GM23338 (cell line): ENCODE results near the gene CX3CR1. TPM values are rescaled to one million over a fixed set of nuclear protein-coding genes. Genes with fewer than 3 reads are reported as not detected.

ENCODE experiments used
- ATAC-seq: fragments of 200-7000 bp; cut with Tn5 transposase; 3 replicates; pipeline ENCODE4 v1.9.1; 2020
- DNase-seq: peaks from one replicate; pipeline ENCODE4 v3.0.0-alpha.2; 2015; ENCODE audit warnings: low spot score
- H2AFZ ChIP-seq: fragments of 200-600 bp; sonication (generic); 2 replicates; pipeline ENCODE4 v1.8.0; 2016; ENCODE audit warnings: antibody characterized with exemption, mild to moderate bottlenecking, moderate library complexity
- H3F3A ChIP-seq: fragments of 200-600 bp; sonication (generic); replicated peaks from 2 replicates; pipeline ENCODE4 v1.8.0; 2017; ENCODE audit warnings: antibody characterized with exemption, mixed run types, low read depth
- H3K27ac ChIP-seq: fragments of 200-600 bp; sonication (generic); 2 replicates; pipeline ENCODE4 v1.6.1; 2016; ENCODE audit warnings: low read depth
- H3K27me3 ChIP-seq: fragments of 200-600 bp; sonication (generic); 2 replicates; pipeline ENCODE4 v1.8.0; 2016; ENCODE audit warnings: mild to moderate bottlenecking, mixed run types, moderate library complexity; ENCODE audit not compliant: insufficient read depth
- H3K36me3 ChIP-seq: fragments of 200-600 bp; sonication (generic); 2 replicates; pipeline ENCODE4 v1.8.0; 2016; ENCODE audit warnings: mild to moderate bottlenecking; ENCODE audit not compliant: insufficient read depth
- H3K4me1 ChIP-seq: fragments of 200-600 bp; sonication (generic); 2 replicates; pipeline ENCODE4 v1.8.0; 2016; ENCODE audit warnings: mild to moderate bottlenecking, moderate library complexity; ENCODE audit not compliant: insufficient read depth
- H3K4me2 ChIP-seq: fragments of 200-600 bp; sonication (generic); 2 replicates; pipeline ENCODE4 v1.7.1; 2017; ENCODE audit warnings: mixed run types
- H3K4me3 ChIP-seq: fragments of 200-600 bp; sonication (generic); 2 replicates; pipeline ENCODE4 v1.6.1; 2016; ENCODE audit warnings: mixed run types
- H3K79me2 ChIP-seq: fragments of 200-600 bp; sonication (generic); replicated peaks from 2 replicates; pipeline ENCODE4 v1.8.0; 2017; ENCODE audit warnings: mild to moderate bottlenecking; ENCODE audit not compliant: insufficient read depth
- H3K9me2 ChIP-seq: fragments of 200-600 bp; sonication (generic); 2 replicates; pipeline ENCODE4 v1.8.0; 2017; ENCODE audit not compliant: insufficient read depth
- H4K20me1 ChIP-seq: fragments of 200-600 bp; sonication (generic); replicated peaks from 2 replicates; pipeline ENCODE4 v1.8.0; 2017; ENCODE audit warnings: mild to moderate bottlenecking; ENCODE audit not compliant: insufficient read depth
- H3K27ac Mint-ChIP-seq: 2 replicates; pipeline ENCODE4 v1.8.0; 2020; ENCODE audit warnings: inconsistent platforms, mild to moderate bottlenecking, moderate library complexity, mixed read lengths
- H3K27me3 Mint-ChIP-seq: 3 replicates; pipeline ENCODE4 v1.8.0; 2022; ENCODE audit warnings: low read depth, mild to moderate bottlenecking, moderate library complexity, mixed read lengths, inconsistent platforms; ENCODE audit not compliant: insufficient read depth, poor library complexity
- H3K36me3 Mint-ChIP-seq: 3 replicates; pipeline ENCODE4 v1.8.0; 2021; ENCODE audit warnings: low read depth, mild to moderate bottlenecking, inconsistent platforms, moderate library complexity, mixed read lengths
- H3K4me1 Mint-ChIP-seq: 3 replicates; pipeline ENCODE4 v1.8.0; 2020; ENCODE audit warnings: mild to moderate bottlenecking, inconsistent platforms, mixed read lengths
- H3K4me3 Mint-ChIP-seq: 3 replicates; pipeline ENCODE4 v1.8.0; 2021; ENCODE audit warnings: moderate library complexity, mild to moderate bottlenecking, inconsistent platforms, mixed read lengths
- H3K9me3 Mint-ChIP-seq: 3 replicates; pipeline ENCODE4 v1.8.0; 2020; ENCODE audit warnings: moderate library complexity, mild to moderate bottlenecking, inconsistent platforms, mixed read lengths
- EZH2 ChIP-seq: fragments of 200-600 bp; sonication (generic); IDR thresholded peaks from one replicate; pipeline ENCODE4 v1.8.0; 2017; ENCODE audit warnings: antibody characterized with exemption, mild to moderate bottlenecking, low read depth; ENCODE audit not compliant: unreplicated experiment
- POLR2AphosphoS5 ChIP-seq: IDR thresholded peaks from 2 replicates; pipeline ENCODE4 v1.6.1; 2016; ENCODE audit warnings: antibody characterized with exemption, low read depth
- REST ChIP-seq: IDR thresholded peaks from one replicate; pipeline ENCODE4 v1.6.1; 2018; ENCODE audit warnings: antibody characterized with exemption; ENCODE audit not compliant: unreplicated experiment
- STAT1 ChIP-seq: IDR thresholded peaks from one replicate; pipeline ENCODE4 v1.6.1; 2016; ENCODE audit warnings: antibody characterized with exemption; ENCODE audit not compliant: unreplicated experiment
- ZNF114 ChIP-seq: fragments of 250-450 bp; sonication (Bioruptor Pico); IDR thresholded peaks from 2 replicates; pipeline ENCODE4 v1.5.0; 2020; ENCODE audit warnings: mild to moderate bottlenecking, moderate library complexity
- ZNF331 ChIP-seq: fragments of 250-450 bp; sonication (Bioruptor Pico); IDR thresholded peaks from 2 replicates; pipeline ENCODE4 v1.5.0; 2020; ENCODE audit warnings: low read depth, mild to moderate bottlenecking, moderate library complexity
- polyA plus RNA-seq: library from polyadenylated mRNA; unstranded; fragments of >200 nt; fragmentation: Nextera tagmentation; extraction: Ambion mirVana; gene quantifications from 2 replicates; pipeline ENCODE4 v1.2.1, GENCODE V29; 2016
- total RNA-seq: library from RNA; depleted of rRNA; stranded (reverse); fragments of >200 nt; shearing (Covaris generic); gene quantifications from 2 replicates; pipeline ENCODE4 v1.2.3, GENCODE V29; 2014
- TF ChIP-seq, protein P1 (sequence below): fragments of 250-450 bp; sonication (Bioruptor Pico); IDR thresholded peaks from 2 replicates; pipeline ENCODE4 v1.5.0; 2020; ENCODE audit warnings: mild to moderate bottlenecking, moderate library complexity
- TF ChIP-seq, protein P2 (sequence below), 2 experiments: fragments of 200-600 bp in 1 of 2; sonication (generic) in 1 of 2; conservative IDR thresholded peaks; 2 replicates each; pipeline versions ENCODE4 v1.5.1 to v1.6.1; 2016 to 2017; ENCODE audit warnings: antibody characterized with exemption in 2 of 2, low read depth in 2 of 2, mild to moderate bottlenecking in 2 of 2, moderate library complexity in 1 of 2
- TF ChIP-seq, protein P3 (sequence below): IDR thresholded peaks from 2 replicates; pipeline ENCODE4 v1.6.1; 2016; ENCODE audit warnings: antibody characterized with exemption

CX3CR1 gene
- total and polyA plus RNA-seq, 2 experiments from 2014 or later: 0.24 to 0.42 TPM

GRCh38 chr3:39249453-39250115, 30.3 kb downstream of the CX3CR1 start:
- H3K4me3 ChIP-seq: no peak overlapping the region
- no peaks in the 10 kb centered on the region for H3K4me1 ChIP-seq
- no peaks in the 10 kb centered on the region for H3K27me3 Mint-ChIP-seq
- no peak overlapping the region for H3K27ac Mint-ChIP-seq
- TF ChIP-seq, protein P1, sequence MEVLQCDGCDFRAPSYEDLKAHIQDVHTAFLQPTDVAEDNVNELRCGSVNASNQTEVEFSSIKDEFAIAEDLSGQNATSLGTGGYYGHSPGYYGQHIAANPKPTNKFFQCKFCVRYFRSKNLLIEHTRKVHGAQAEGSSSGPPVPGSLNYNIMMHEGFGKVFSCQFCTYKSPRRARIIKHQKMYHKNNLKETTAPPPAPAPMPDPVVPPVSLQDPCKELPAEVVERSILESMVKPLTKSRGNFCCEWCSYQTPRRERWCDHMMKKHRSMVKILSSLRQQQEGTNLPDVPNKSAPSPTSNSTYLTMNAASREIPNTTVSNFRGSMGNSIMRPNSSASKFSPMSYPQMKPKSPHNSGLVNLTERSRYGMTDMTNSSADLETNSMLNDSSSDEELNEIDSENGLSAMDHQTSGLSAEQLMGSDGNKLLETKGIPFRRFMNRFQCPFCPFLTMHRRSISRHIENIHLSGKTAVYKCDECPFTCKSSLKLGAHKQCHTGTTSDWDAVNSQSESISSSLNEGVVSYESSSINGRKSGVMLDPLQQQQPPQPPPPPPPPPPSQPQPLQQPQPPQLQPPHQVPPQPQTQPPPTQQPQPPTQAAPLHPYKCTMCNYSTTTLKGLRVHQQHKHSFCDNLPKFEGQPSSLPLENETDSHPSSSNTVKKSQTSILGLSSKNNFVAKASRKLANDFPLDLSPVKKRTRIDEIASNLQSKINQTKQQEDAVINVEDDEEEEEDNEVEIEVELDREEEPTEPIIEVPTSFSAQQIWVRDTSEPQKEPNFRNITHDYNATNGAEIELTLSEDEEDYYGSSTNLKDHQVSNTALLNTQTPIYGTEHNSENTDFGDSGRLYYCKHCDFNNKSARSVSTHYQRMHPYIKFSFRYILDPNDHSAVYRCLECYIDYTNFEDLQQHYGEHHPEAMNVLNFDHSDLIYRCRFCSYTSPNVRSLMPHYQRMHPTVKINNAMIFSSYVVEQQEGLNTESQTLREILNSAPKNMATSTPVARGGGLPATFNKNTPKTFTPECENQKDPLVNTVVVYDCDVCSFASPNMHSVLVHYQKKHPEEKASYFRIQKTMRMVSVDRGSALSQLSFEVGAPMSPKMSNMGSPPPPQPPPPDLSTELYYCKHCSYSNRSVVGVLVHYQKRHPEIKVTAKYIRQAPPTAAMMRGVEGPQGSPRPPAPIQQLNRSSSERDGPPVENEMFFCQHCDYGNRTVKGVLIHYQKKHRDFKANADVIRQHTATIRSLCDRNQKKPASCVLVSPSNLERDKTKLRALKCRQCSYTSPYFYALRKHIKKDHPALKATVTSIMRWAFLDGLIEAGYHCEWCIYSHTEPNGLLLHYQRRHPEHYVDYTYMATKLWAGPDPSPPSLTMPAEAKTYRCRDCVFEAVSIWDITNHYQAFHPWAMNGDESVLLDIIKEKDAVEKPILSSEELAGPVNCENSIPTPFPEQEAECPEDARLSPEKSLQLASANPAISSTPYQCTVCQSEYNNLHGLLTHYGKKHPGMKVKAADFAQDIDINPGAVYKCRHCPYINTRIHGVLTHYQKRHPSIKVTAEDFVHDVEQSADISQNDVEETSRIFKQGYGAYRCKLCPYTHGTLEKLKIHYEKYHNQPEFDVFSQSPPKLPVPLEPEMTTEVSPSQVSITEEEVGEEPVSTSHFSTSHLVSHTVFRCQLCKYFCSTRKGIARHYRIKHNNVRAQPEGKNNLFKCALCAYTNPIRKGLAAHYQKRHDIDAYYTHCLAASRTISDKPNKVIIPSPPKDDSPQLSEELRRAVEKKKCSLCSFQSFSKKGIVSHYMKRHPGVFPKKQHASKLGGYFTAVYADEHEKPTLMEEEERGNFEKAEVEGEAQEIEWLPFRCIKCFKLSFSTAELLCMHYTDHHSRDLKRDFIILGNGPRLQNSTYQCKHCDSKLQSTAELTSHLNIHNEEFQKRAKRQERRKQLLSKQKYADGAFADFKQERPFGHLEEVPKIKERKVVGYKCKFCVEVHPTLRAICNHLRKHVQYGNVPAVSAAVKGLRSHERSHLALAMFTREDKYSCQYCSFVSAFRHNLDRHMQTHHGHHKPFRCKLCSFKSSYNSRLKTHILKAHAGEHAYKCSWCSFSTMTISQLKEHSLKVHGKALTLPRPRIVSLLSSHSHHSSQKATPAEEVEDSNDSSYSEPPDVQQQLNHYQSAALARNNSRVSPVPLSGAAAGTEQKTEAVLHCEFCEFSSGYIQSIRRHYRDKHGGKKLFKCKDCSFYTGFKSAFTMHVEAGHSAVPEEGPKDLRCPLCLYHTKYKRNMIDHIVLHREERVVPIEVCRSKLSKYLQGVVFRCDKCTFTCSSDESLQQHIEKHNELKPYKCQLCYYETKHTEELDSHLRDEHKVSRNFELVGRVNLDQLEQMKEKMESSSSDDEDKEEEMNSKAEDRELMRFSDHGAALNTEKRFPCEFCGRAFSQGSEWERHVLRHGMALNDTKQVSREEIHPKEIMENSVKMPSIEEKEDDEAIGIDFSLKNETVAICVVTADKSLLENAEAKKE: no peak
- no peak for TF ChIP-seq ZNF114 (CRISPR knock-in tag)
- no peak for TF ChIP-seq ZNF331
- H2AFZ ChIP-seq: no peak overlapping the region
- no peak for DNase-seq
- H3K27ac ChIP-seq: no peak overlapping the region
- no peaks in the 10 kb centered on the region for H3K9me2 ChIP-seq
- H3K79me2 ChIP-seq: no peaks in the 10 kb centered on the region
- no peaks in the 10 kb centered on the region for H4K20me1 ChIP-seq
- no peak overlapping the region for H3K4me2 ChIP-seq
- H3K9me3 Mint-ChIP-seq: no peaks in the 10 kb centered on the region
- H3K36me3 ChIP-seq: no peaks in the 10 kb centered on the region
- peaks cover 2% of the 10 kb centered on the region; the same call in 2 of the 3 replicates for H3K4me1 Mint-ChIP-seq
- no peak for ATAC-seq
- no peaks in the 10 kb centered on the region for H3F3A ChIP-seq
- no peaks in the 10 kb centered on the region for H3K36me3 Mint-ChIP-seq
- H3K27me3 ChIP-seq: no peaks in the 10 kb centered on the region
- H3K4me3 Mint-ChIP-seq: no peak overlapping the region

GRCh38 chr3:39241561-39241960, 38.3 kb downstream of the CX3CR1 start:
- H3K36me3 ChIP-seq: no peaks in the 10 kb centered on the region
- Mint-ChIP-seq H3K4me3 (no peak overlapping the region), H3K4me1 (no peaks in the 10 kb centered on the region; the same call in 2 of the 3 replicates), H3K27me3 (peaks cover 3% of the 10 kb centered on the region), H3K36me3 (no peaks in the 10 kb centered on the region), H3K27ac (no peak overlapping the region), H3K9me3 (no peaks in the 10 kb centered on the region)
- H4K20me1 ChIP-seq: no peaks in the 10 kb centered on the region
- no peaks in the 10 kb centered on the region for H3K79me2 ChIP-seq
- no peaks in the 10 kb centered on the region for H3F3A ChIP-seq
- ATAC-seq: no peak
- H3K4me1 ChIP-seq: no peaks in the 10 kb centered on the region
- no peaks in the 10 kb centered on the region for H3K27me3 ChIP-seq
- no peak overlapping the region for H3K27ac ChIP-seq
- H2AFZ ChIP-seq: no peak overlapping the region
- no peak overlapping the region for H3K4me3 ChIP-seq
- H3K4me2 ChIP-seq: no peak overlapping the region
- no peaks in the 10 kb centered on the region for H3K9me2 ChIP-seq
- DNase-seq: no peak
- no peak for TF ChIP-seq ZNF114 (CRISPR knock-in tag)
- no peak for TF ChIP-seq REST
- no peak for TF ChIP-seq POLR2AphosphoS5
- no peak for TF ChIP-seq EZH2
- TF ChIP-seq, protein P2, sequence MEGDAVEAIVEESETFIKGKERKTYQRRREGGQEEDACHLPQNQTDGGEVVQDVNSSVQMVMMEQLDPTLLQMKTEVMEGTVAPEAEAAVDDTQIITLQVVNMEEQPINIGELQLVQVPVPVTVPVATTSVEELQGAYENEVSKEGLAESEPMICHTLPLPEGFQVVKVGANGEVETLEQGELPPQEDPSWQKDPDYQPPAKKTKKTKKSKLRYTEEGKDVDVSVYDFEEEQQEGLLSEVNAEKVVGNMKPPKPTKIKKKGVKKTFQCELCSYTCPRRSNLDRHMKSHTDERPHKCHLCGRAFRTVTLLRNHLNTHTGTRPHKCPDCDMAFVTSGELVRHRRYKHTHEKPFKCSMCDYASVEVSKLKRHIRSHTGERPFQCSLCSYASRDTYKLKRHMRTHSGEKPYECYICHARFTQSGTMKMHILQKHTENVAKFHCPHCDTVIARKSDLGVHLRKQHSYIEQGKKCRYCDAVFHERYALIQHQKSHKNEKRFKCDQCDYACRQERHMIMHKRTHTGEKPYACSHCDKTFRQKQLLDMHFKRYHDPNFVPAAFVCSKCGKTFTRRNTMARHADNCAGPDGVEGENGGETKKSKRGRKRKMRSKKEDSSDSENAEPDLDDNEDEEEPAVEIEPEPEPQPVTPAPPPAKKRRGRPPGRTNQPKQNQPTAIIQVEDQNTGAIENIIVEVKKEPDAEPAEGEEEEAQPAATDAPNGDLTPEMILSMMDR (conservative IDR thresholded peaks at IDR 0.05; ENCODE audit: low read depth in 2 of 2): no peak
- TF ChIP-seq, protein P3, sequence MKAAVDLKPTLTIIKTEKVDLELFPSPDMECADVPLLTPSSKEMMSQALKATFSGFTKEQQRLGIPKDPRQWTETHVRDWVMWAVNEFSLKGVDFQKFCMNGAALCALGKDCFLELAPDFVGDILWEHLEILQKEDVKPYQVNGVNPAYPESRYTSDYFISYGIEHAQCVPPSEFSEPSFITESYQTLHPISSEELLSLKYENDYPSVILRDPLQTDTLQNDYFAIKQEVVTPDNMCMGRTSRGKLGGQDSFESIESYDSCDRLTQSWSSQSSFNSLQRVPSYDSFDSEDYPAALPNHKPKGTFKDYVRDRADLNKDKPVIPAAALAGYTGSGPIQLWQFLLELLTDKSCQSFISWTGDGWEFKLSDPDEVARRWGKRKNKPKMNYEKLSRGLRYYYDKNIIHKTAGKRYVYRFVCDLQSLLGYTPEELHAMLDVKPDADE: no peak
- no peak for TF ChIP-seq STAT1
